Measurements from ENCODE around the gene ZNF580. TPM values are rescaled to one million over a fixed set of nuclear protein-coding genes. Genes with fewer than 3 reads are reported as not detected.

ZNF580 gene
- total and polyA plus RNA-seq, 9 of the 15 experiments (the other 6 are each of a cell fraction or from before 2014, with no cell fraction given), result 2.3 to 47.4 (median 6.0) TPM

GRCh38 chr19:55616395-55616875 is 24.4 kb upstream of the ZNF580 start (continued):
- TF ChIP-seq DMBX1 (CRISPR knock-in tag; IDR thresholded peaks at IDR 0.05; ENCODE audit: borderline replicate concordance), result no peak
- TF ChIP-seq TSHZ1 (CRISPR knock-in tag; IDR thresholded peaks at IDR 0.05), result no peak
- no peak for TF ChIP-seq FOXP1 (CRISPR knock-in tag; IDR thresholded peaks at IDR 0.05)
- TF ChIP-seq, protein P1, sequence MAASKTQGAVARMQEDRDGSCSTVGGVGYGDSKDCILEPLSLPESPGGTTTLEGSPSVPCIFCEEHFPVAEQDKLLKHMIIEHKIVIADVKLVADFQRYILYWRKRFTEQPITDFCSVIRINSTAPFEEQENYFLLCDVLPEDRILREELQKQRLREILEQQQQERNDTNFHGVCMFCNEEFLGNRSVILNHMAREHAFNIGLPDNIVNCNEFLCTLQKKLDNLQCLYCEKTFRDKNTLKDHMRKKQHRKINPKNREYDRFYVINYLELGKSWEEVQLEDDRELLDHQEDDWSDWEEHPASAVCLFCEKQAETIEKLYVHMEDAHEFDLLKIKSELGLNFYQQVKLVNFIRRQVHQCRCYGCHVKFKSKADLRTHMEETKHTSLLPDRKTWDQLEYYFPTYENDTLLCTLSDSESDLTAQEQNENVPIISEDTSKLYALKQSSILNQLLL (CRISPR knock-in tag; IDR thresholded peaks at IDR 0.05; ENCODE audit: borderline replicate concordance), result no peak
- no peak for TF ChIP-seq FOXJ3 (CRISPR knock-in tag; IDR thresholded peaks at IDR 0.05)
- peak; percentile 44; the same call in 1 of the 2 replicates for TF ChIP-seq RBFOX2 (IDR thresholded peaks at IDR 0.05; ENCODE audit: low read depth, low read length)
